ENCODE measurements around the gene TMEM259.
"Not testable (repeated sequence)": the region's sequence is repeated elsewhere in the genome, so short reads cannot be mapped to it uniquely, and the experiment has no call there.

Gene TMEM259

DNA sequence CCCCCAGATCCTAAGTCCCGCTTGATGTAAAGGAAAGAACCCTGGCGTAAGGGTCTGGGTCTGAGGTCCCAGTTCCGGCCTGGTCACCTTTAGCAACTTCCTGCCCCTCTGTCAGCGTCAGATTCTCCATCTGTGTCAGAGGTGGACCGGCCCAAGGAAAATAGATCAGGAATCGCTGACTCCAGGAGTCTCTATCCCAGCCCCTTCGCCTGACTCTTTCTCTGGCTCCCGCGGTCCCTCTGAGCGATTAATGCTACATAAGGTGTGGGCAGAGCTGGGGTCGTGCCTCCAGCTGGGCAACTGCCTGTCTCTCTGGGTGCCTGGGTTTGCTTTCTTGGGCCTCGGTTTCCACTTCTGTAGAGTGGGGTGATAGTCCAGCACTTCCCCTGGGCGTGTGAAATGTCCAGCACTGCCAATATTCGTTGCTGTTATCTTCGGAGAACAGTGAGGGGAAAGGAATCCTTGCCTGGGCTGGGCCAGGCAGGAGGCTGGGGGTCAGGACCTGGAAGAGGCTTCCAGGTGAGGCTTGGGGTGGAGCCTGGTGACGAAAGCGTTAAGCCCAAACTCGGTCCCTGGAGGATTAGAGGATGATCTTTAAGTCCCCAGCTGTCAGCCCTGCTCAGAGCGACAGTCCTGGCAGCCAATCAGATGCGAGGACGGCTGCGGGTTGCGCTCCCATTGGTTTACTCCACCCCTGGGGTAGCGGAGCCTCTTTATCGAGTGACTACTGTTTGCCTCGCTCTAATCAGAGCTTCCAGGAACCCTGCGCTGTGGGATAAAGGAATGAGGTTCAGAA is 19.8 kb upstream of the TMEM259 start:
- H3K4me3 ChIP-seq (ENCODE audit: low read depth, low read length): peak overlapping the region; percentile 53

DNA sequence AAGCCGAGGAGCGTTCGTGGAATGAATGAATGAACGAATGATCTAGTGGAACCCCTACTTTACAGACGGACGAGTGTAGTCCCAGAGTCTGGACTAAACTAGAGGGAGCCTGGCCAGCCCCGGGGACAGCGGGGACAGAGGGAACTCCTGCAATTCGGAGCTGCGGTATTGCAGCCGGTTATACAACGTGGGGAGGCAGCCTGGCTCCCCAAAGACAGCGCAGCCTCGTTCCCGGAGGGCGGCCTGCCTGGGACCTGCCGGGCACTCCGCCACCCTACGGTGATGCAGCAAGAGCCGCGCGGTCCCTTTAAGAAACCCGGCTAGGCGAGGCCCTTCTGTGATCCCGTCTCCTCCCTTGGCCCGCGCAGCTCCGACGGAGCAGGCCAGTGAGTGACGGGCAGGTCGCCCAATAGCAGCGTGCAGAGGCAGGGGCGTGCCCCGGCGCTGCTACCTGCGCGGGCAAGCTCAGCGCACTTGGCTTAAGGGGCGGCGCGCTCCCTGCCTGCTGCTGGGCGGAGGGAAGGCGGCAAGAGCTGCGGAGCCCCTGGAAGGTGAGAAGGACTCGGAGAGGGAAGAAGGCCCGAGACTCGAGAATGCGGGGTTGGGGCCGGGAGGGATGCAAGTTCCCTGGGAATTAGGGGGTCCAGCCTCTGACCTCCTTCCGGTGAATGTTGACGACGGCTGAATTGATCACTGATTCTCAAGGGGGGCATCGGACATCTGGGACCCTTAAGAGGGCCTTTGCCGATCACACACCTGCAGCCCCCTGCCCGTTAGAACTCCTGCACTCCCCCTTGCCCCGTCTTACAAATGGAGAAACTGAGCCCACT is 18.9 kb upstream of the TMEM259 start, which contains the start of gene ABCA7:
Gene ABCA7 (plus strand): TSS at position 462 of the 830 bp plus-strand sequence. CDS start 1,255 bp downstream, outside the sequence.
- peak within 1 kb of the TSS; percentile 53 for H3K4me3 ChIP-seq (ENCODE audit: low read depth, low read length)

DNA sequence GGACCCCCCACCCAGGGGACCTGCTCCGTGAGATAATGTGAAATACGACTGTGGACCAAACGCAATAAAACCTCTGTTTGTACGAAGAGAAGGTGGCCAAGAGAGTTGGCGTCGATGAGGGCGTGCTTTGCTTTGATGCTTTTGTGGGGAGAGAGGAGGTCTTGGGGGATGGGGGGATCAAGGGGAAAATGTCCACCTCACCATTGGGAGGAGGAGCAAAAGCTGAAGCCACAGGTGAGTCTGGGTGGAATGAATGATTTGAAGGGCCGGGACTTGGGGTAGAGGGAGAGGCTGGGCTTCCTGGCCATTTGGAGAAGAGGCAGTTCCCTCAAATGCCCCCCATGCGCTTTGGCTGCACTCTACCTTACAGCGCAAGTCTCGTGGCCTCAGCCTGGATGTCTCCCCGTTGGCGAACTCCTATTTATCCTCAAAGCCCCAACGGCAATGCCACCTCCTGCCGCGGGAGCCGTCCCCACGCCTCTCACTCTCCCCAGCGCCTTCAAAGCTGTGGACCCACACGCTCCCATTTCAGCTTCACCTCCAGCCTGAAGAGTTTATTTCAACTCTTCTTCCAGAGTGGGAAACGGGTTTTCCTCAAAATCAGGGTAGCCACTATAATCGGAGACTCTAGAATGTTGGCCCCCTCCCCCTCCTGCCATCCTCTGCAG is 18.2 kb upstream of the TMEM259 start:
- H3K4me3 ChIP-seq (ENCODE audit: low read depth, low read length): no peak overlapping the region

DNA sequence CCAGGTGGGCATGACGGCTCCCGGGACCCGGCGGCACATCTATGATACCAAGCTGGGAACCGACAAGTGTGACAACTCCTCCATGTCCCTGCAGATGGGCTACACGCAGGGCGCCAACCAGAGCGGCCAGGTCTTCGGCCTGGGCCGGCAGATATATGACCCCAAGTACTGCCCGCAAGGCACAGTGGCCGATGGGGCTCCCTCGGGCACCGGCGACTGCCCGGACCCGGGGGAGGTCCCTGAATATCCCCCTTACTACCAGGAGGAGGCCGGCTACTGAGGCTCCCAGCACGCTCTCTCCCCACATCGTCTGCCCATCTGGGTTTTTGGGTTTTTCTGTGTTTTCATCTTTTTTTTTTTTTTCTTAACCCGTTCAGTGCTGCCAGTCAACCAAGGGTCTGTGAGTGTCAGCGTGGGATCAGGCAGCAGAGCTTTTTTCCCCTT is 16.7 kb upstream of the TMEM259 start:
- H3K4me3 ChIP-seq (ENCODE audit: low read depth, low read length): no peak overlapping the region

DNA sequence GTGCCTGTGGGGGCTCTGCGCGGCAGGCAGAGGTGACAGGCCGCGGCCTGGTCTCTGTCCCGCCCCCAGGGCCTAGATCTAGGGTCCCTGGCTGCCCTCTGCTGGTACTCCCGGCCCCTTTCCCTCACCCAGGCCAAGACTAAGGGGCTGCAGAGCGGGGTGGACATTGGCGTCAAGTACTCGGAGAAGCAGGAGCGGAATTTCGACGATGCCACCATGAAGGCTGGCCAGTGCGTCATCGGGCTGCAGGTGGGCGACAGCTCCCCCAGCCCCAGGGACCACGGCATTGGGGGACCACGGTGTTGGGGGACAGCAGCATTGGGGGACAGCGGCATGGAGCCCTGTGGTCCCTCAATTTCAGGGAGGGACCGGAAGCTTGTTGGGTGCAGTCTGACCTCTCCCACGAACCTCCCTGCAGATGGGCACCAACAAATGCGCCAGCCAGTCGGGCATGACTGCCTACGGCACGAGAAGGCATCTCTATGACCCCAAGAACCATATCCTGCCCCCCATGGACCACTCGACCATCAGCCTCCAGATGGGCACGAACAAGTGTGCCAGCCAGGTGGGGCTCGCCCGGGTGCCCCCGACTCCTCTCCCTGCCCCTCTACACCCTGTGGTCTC is 15.2 kb upstream of the TMEM259 start:
- H3K4me3 ChIP-seq (ENCODE audit: low read depth, low read length): no peak overlapping the region

DNA sequence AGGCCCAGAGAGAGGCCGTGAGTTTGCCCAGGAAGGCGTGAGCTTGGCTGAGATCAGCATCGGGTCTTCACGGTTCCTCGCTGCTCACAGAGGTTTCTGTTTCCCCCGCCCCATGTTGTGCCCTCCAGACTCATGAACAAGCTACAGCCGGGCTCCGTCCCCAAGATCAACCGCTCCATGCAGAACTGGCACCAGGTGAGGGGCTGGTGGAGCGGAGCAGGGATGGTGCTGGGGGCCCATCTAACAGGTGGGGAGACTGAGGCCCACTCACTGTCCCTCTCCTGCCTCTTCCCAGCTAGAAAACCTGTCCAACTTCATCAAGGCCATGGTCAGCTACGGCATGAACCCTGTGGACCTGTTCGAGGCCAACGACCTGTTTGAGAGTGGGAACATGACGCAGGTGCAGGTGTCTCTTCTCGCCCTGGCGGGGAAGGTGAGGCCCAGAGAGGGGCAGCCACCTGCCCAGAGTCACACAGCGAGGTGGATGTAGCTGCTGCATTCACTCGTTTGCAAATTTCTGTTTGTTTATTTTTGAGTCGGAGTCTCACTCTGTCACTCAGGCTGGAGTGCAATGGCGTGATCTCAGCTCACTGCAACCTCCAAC is 11.4 kb upstream of the TMEM259 start:
- no peak overlapping the region for H3K4me3 ChIP-seq (ENCODE audit: low read depth, low read length)

- H3K4me3 ChIP-seq (ENCODE audit: low read depth, low read length): peak overlapping the region; percentile 93
These were observed 7.4 kb upstream of the TMEM259 start for GRCh38 chr19:1028062-1028926.

DNA sequence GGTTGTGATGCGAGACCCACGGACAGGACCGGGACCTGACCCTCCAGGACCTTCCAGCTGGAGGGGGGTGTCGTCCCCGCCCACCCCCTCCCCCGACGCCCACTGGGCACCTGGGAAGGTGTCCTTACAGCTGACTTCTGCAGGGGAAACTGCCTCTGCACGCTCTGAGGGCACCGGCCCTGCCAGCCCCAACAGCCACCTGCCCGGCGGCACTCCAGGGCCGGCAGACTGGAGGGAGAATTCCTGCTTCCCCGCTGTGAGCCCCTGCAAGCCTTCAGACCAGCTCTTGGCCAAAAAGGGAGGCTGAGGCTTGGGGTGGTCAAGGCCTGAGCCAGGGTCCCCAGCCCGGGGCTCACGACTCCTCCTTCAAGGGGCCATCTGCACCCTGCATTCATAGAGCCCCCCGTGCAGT is 6.7 kb upstream of the TMEM259 start:
- H3K4me3 ChIP-seq (ENCODE audit: low read depth, low read length): peak overlapping the region; percentile 93

GRCh38 chr19:1026783-1027649 is 6.1 kb upstream of the TMEM259 start:
- peak overlapping the region; percentile 93 for H3K4me3 ChIP-seq (ENCODE audit: low read depth, low read length)

DNA sequence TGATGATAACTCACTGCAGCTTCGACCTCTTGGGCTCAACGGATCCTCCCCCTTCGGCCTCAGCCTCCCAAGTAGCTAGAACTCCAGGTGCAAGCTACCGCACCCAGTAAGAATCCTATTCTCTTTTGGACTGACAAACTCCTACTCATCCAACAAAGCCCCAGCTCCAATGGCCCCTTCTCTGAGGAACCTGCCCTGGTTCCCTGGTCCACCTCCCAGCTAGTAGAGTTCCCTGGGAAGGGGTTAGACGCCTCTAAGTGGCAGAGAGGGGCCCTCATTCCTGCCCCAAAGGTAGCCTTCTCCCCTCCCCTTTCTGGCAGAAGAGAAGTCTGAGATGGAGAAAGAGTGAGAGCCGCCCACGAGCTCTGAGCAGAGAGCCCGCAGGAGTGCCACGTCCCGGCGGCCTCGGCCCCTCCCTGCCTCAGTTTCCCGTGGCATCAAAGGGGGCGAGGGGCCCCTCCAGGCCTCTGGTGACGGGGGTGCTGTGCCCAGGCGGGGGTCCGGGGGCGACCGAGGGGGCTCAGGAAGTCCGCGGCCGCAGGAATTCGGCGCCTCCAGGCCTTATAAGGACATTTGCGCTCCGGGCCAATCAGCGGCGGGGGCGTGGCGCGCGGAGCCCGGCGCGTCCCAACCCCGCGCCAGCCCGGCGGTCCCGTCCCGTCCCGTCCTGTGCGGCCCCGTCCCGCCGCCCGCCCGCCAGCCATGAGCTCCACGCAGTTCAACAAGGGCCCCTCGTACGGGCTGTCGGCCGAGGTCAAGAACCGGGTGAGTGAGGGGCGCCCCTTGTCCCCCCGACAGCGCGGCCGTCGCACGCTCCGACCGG is 5.2 kb upstream of the TMEM259 start, which contains the start of gene CNN2:
Gene CNN2 (plus strand): TSS at position 649 of the 823 bp plus-strand sequence. CDS start 54 bp downstream, at position 703.
- peak within 1 kb of the TSS; percentile 93 for H3K4me3 ChIP-seq (ENCODE audit: low read depth, low read length)

GRCh38 chr19:1025080-1025479 is 4.2 kb upstream of the TMEM259 start:
- H3K4me3 ChIP-seq (ENCODE audit: low read depth, low read length): not testable (repeated sequence)

DNA sequence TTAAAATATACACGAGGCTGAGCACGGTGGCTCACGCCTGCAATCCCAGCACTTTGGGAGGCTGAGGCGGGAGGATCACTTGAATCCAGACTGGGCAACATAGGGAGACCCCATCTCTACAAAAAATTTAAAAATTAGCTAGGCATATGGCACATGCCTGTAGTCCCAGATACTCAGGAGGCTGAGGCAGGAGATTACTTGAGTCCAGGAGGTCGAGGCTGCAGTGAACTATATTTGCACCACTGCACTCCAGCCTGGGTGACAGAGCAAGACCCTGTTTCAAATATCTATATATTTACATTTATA is 2.9 kb upstream of the TMEM259 start:
- H3K4me3 ChIP-seq (ENCODE audit: low read depth, low read length): not testable (repeated sequence)

DNA sequence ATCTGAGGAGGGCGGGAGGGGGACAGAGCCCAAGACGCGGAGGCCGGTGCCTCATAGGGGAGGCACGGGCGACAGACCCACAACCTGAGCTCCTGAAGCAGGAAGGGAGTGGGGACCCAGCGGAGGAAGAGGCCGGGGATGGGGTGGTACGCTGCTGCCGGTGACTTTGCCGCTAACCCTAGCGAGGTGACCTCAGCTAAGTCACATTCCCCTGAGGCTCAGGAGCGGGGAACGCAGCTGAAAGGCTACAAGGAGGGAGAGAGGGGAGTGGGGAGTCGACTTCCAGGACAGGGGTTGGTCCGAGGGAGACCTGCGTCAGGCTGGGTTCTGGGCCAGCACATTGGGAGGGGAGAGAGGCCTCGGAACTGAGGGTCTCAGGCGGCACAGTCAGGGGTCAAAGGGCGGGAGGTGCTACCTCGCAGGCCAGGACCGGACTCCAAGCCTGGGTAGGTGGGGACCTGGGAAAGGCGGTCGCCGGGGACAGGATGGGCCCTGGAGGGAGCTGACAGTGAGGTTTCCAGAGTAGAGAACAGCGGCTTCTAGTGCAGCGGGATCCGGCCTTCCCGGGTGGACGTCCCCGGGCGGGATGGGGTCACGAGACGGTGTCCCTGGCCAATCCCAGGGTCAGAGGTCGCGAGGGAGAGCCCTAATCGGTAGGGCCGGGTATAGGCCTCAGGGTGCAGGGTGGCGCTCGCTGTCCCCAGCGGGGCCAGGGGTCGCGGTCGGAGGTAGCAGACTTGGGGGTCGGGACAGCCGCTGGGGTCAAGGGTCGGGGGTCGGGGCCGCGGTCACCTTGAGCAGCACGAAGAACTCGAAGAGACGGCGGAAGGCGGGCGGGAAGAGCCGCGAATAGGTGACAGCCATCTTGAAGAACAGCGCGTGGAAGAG is 699 bp downstream of the TMEM259 start:
- peak overlapping the region; percentile 89 for H3K4me3 ChIP-seq (ENCODE audit: low read depth, low read length)

- H3K4me3 ChIP-seq (ENCODE audit: low read depth, low read length): peak overlapping the region; percentile 89
These were observed 1.3 kb downstream of the TMEM259 start for GRCh38 chr19:1019616-1019961.

DNA sequence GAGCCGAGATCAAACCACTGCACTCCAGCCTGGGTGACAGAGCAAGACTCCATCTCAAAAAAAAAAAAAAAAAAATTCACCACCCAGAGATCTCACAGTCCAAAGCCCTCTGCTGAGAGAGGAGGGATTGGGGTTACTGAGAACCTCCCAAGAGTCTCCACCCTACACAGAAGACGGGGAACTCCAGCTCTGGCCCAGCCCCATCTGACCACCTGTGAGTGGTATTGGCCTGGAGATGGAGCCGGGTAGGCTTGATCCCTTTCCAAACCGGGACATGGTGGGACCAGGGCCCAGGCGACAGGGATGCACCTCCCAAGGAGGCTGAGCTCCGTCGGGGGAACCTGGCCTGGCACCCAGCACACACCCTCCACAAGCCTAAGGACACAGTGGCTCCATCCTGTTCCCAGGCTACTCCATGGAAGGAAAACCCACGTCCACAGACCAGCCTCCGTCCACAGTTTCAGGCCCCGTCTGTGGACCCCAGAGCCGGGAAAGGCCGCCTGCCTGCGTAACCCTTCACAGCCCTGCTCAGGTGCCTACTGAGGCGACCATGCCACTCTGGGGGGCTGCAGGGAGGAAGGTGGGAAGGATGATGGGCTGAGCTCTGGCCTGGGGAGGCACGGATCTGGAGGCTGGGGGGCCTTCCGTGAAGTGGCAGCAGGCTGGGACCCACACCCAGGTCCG is 1.8 kb downstream of the TMEM259 start:
- no peak overlapping the region for H3K4me3 ChIP-seq (ENCODE audit: low read depth, low read length)

GRCh38 chr19:1018393-1018792 is 2.5 kb downstream of the TMEM259 start:
- H3K4me3 ChIP-seq (ENCODE audit: low read depth, low read length): no peak overlapping the region
